Measurements from ENCODE around the gene DLGAP3.

Gene DLGAP3

GRCh38 chr1:34901919-34902318 is 27.5 kb downstream of the DLGAP3 start:
- FAIRE-seq (no peak), DNase-seq (ENCODE audit: insufficient read length, low spot score) (no peak)
- TF ChIP-seq CTCF (IDR thresholded peaks at IDR 0.05; ENCODE audit: insufficient read depth, missing control alignments) = no peak

GRCh38 chr1:34900775-34901502 is 28.5 kb downstream of the DLGAP3 start:
- TF ChIP-seq CTCF (IDR thresholded peaks at IDR 0.05; ENCODE audit: insufficient read depth, missing control alignments) = no peak
- no peak for DNase-seq (ENCODE audit: insufficient read length, low spot score)
- FAIRE-seq = no peak

- TF ChIP-seq CTCF (IDR thresholded peaks at IDR 0.05; ENCODE audit: insufficient read depth, missing control alignments) = no peak
- no peak for DNase-seq (ENCODE audit: insufficient read length, low spot score)
- FAIRE-seq = no peak
Observed at GRCh38 chr1:34899906-34900305, 29.5 kb downstream of the DLGAP3 start.

- no peak for FAIRE-seq
- DNase-seq (ENCODE audit: insufficient read length, low spot score) = no peak
Observed at GRCh38 chr1:34899471-34899870, 30.0 kb downstream of the DLGAP3 start.

GRCh38 chr1:34898330-34898761 is 31.1 kb downstream of the DLGAP3 start:
- DNase-seq (ENCODE audit: insufficient read length, low spot score) = no peak
- no peak for FAIRE-seq

More at GRCh38 chr1:34899471-34899870, 30.0 kb downstream of the DLGAP3 start:
- no peak for TF ChIP-seq CTCF (IDR thresholded peaks at IDR 0.05; ENCODE audit: insufficient read depth, missing control alignments)

GRCh38 chr1:34896612-34897011 is 32.8 kb downstream of the DLGAP3 start:
- DNase-seq (ENCODE audit: insufficient read length, low spot score) = no peak
- peak; percentile 15 for TF ChIP-seq CTCF (IDR thresholded peaks at IDR 0.05; ENCODE audit: insufficient read depth, missing control alignments)
- FAIRE-seq = no peak

More at GRCh38 chr1:34898330-34898761, 31.1 kb downstream of the DLGAP3 start:
- TF ChIP-seq CTCF (IDR thresholded peaks at IDR 0.05; ENCODE audit: insufficient read depth, missing control alignments) = no peak

GRCh38 chr1:34889705-34890104 is 39.7 kb downstream of the DLGAP3 start:
- DNase-seq (ENCODE audit: insufficient read length, low spot score) = no peak
- TF ChIP-seq CTCF (IDR thresholded peaks at IDR 0.05; ENCODE audit: insufficient read depth, missing control alignments) = no peak
- FAIRE-seq = no peak

All from D721Med (cell line).